A673 (cell line): Measurements from ENCODE around the gene TMEM132C. TPM values are rescaled to one million over a fixed set of nuclear protein-coding genes. Genes with fewer than 3 reads are reported as not detected.

Experiments used
- BruUV-seq: library from RNA; stranded (reverse); fragments of 400-500 nt; replicated peaks from 2 replicates; lab custom pipeline; 2021; lab: Mats Ljungman, UMichigan
- CTCF ChIA-PET: fragments of 300-600 bp; sonication (Branson Sonifier 250); formaldehyde crosslinking; loops from one replicate; lab custom pipeline; 2022; ENCODE audit warnings: antibody characterized with exemption; lab: Charles Lee
- POLR2A ChIA-PET: fragments of 300-600 bp; sonication (Branson Sonifier 250); formaldehyde crosslinking; loops from one replicate; lab custom pipeline; 2022; ENCODE audit warnings: antibody characterized with exemption; ENCODE audit not compliant: low non-redundant PET; lab: Charles Lee
- DNase-seq: peaks from one replicate; pipeline ENCODE4 v3.0.0-alpha.2; 2015; ENCODE audit warnings: low spot score
- H3K27ac ChIP-seq: fragments of 200-600 bp; sonication (generic); 2 replicates; pipeline ENCODE4 v1.5.1; 2016; ENCODE audit warnings: mixed run types, low read depth, mild to moderate bottlenecking, mixed read lengths, antibody characterized with exemption, low read length; ENCODE audit not compliant: poor library complexity, severe bottlenecking
- H3K27me3 ChIP-seq: fragments of 200-600 bp; sonication (generic); replicated peaks from 2 replicates; pipeline ENCODE4 v1.6.1; 2017; ENCODE audit warnings: mixed run types, low read depth, mild to moderate bottlenecking, mixed read lengths, antibody characterized with exemption, low read length; ENCODE audit not compliant: insufficient read depth, poor library complexity
- H3K36me3 ChIP-seq: fragments of 200-600 bp; sonication (generic); 2 replicates; pipeline ENCODE4 v1.6.1; 2016; ENCODE audit warnings: mixed run types, mild to moderate bottlenecking, mixed read lengths, antibody characterized with exemption, low read length; ENCODE audit not compliant: insufficient read depth, poor library complexity, severe bottlenecking
- H3K4me1 ChIP-seq: fragments of 200-600 bp; sonication (generic); 2 replicates; pipeline ENCODE4 v1.6.1; 2017; ENCODE audit warnings: mixed run types, mild to moderate bottlenecking, mixed read lengths, antibody characterized with exemption, low read length; ENCODE audit not compliant: insufficient read depth, poor library complexity, severe bottlenecking
- H3K4me3 ChIP-seq: fragments of 200-600 bp; sonication (generic); 2 replicates; pipeline ENCODE4 v1.5.1; 2016; ENCODE audit warnings: low read depth, mixed run types, mild to moderate bottlenecking, mixed read lengths, low read length; ENCODE audit not compliant: poor library complexity, severe bottlenecking
- H3K9me3 ChIP-seq: fragments of 200-600 bp; sonication (generic); 2 replicates; pipeline ENCODE4 v1.6.1; 2016; ENCODE audit warnings: mixed run types, low read depth, mild to moderate bottlenecking, mixed read lengths, antibody characterized with exemption, low read length; ENCODE audit not compliant: poor library complexity, severe bottlenecking
- CTCF ChIP-seq: fragments of 300-800, 200-600 bp; sonication (generic); conservative IDR thresholded peaks from 2 replicates; pipeline ENCODE4 v1.5.1; 2017; ENCODE audit warnings: low read depth, mild to moderate bottlenecking, antibody characterized with exemption, low read length, moderate library complexity, mixed read lengths
- EZH2 ChIP-seq: fragments of 200-600 bp; sonication (generic); IDR thresholded peaks from 2 replicates; pipeline ENCODE4 v1.6.1; 2017; ENCODE audit warnings: borderline replicate concordance, low read depth, mild to moderate bottlenecking, mixed read lengths, antibody characterized with exemption, low read length; ENCODE audit not compliant: poor library complexity, severe bottlenecking
- intact Hi-C: fragments of 100-400 bp; cut with micrococcal nuclease; formaldehyde crosslinking; loops from one replicate; pipeline ENCODE4 v1.10.0; 2022; ENCODE audit not compliant: unreplicated experiment
- total RNA-seq: library from RNA; stranded (reverse); gene quantifications from 2 replicates; pipeline ENCODE4 v1.2.3, GENCODE V29; 2021

Gene TMEM132C
- total RNA-seq, 1 experiment from 2014 or later: not detected

- intact Hi-C loops: no loop called here
- no peak overlapping the region for H3K4me3 ChIP-seq
- BruUV-seq: no TSS peak
- no peaks in the 10 kb centered on the region for H3K4me1 ChIP-seq
- no peak overlapping the region for H3K27ac ChIP-seq
- TF ChIP-seq EZH2 (no peak), CTCF (no peak)
- no peak for DNase-seq
- CTCF ChIA-PET: no interaction called here
- no peaks in the 10 kb centered on the region for H3K36me3 ChIP-seq
- H3K9me3 ChIP-seq: no peaks in the 10 kb centered on the region
- POLR2A ChIA-PET: no interaction called here
- peaks cover 17% of the 10 kb centered on the region for H3K27me3 ChIP-seq
Observed at GRCh38 chr12:128439796-128440195, 172.8 kb downstream of the TMEM132C start.

GRCh38 chr12:128442096-128442495, 175.1 kb downstream of the TMEM132C start:
- no peak for DNase-seq
- Histone ChIP-seq H3K4me3 (no peak overlapping the region), H3K27me3 (peaks cover 39% of the 10 kb centered on the region), H3K4me1 (no peaks in the 10 kb centered on the region), H3K36me3 (no peaks in the 10 kb centered on the region), H3K9me3 (no peaks in the 10 kb centered on the region), H3K27ac (no peak overlapping the region)
- TF ChIP-seq CTCF (no peak), EZH2 (no peak)
- CTCF ChIA-PET: no interaction called here
- POLR2A ChIA-PET: no interaction called here
- intact Hi-C loops: no loop called here
- no TSS peak for BruUV-seq

- BruUV-seq: no TSS peak
- ChIA-PET CTCF (no interaction called here), POLR2A (no interaction called here)
- Histone ChIP-seq H3K9me3 (no peaks in the 10 kb centered on the region), H3K27me3 (peaks cover 39% of the 10 kb centered on the region), H3K4me1 (no peaks in the 10 kb centered on the region), H3K36me3 (no peaks in the 10 kb centered on the region), H3K27ac (no peak overlapping the region), H3K4me3 (no peak overlapping the region)
- TF ChIP-seq CTCF: no peak
- TF ChIP-seq EZH2: no peak
- intact Hi-C loops: no loop called here
- DNase-seq: no peak
Observed at GRCh38 chr12:128444598-128444997, 177.6 kb downstream of the TMEM132C start.
